B cell (primary cell): ENCODE data around the gene ANKRD44. TPM values are rescaled to one million over a fixed set of nuclear protein-coding genes. Genes with fewer than 3 reads are reported as not detected.
A peak's percentile ranks its signal among the peaks of the same experiment; 100 is the strongest.

Experiments
- ATAC-seq: fragments of 200-7000 bp; cut with Tn5 transposase; one replicate; pipeline ENCODE4 v1.10.0; 2021; ENCODE audit warnings: low read depth, mild to moderate bottlenecking, moderate number of reproducible peaks, moderate library complexity
- CTCF ChIA-PET: fragments of 350-600 bp; sonication (Branson Sonifier 250); formaldehyde crosslinking; loops from one replicate; lab custom pipeline; 2021; ENCODE audit warnings: antibody characterized with exemption, inconsistent platforms; lab: Charles Lee
- POLR2A ChIA-PET: fragments of 350-600 bp; sonication (Branson Sonifier 250); formaldehyde crosslinking; loops from one replicate; lab custom pipeline; 2021; ENCODE audit warnings: antibody characterized with exemption; lab: Charles Lee
- DNase-seq: peaks from one replicate; pipeline ENCODE4 v3.0.0; 2013
- H2AFZ ChIP-seq: 2 replicates; pipeline ENCODE4 v1.6.1; 2012; ENCODE audit warnings: mild to moderate bottlenecking, low read depth, low read length; ENCODE audit not compliant: insufficient read depth, poor library complexity, severe bottlenecking
- H3K27ac ChIP-seq, 2 donors: 1 replicate in 1 of 2; 2 replicates in 1 of 2; pipeline ENCODE4 v1.5.1; 2012 to 2013; ENCODE audit warnings: low read length in 2 of 2, mild to moderate bottlenecking in 2 of 2, moderate library complexity in 1 of 2
- H3K27me3 ChIP-seq, 4 experiments: fragments of 200-600 bp in 1 of 4; sonication (generic) in 1 of 4; replicated peaks in 1 of 4; 1 replicate in 2 of 4; 2 replicates in 2 of 4; pipeline versions ENCODE4 v1.6.1 to v1.7.0; 2013 to 2016; ENCODE audit warnings: low read length in 3 of 4, mild to moderate bottlenecking in 2 of 4, mixed read lengths in 1 of 4, moderate library complexity in 1 of 4; ENCODE audit not compliant: insufficient read depth in 4 of 4, control insufficient read depth in 3 of 4; ENCODE audit errors: control extremely low read depth in 1 of 4
- H3K36me3 ChIP-seq, 2 experiments: replicated peaks in 1 of 2; 1 replicate in 1 of 2; 2 replicates in 1 of 2; pipeline versions ENCODE4 v1.6.1 to v1.7.1; 2013; ENCODE audit warnings: low read length in 1 of 2; ENCODE audit not compliant: insufficient read depth in 2 of 2, control insufficient read depth in 1 of 2; ENCODE audit errors: control extremely low read depth in 1 of 2, extremely low read depth in 1 of 2
- H3K4me1 ChIP-seq, 2 donors: fragments of 200-600 bp in 1 of 2; sonication (generic) in 1 of 2; 1 replicate in 1 of 2; 2 replicates in 1 of 2; pipeline versions ENCODE4 v1.5.1 to v1.6.1; 2013 to 2017; ENCODE audit warnings: low read length in 2 of 2; ENCODE audit not compliant: control insufficient read depth in 2 of 2, insufficient read depth in 2 of 2
- H3K4me2 ChIP-seq: replicated peaks from 2 replicates; pipeline ENCODE3; 2012; ENCODE audit warnings: mild to moderate bottlenecking, low read depth, low read length; ENCODE audit not compliant: poor library complexity, severe bottlenecking
- H3K4me3 ChIP-seq, 5 experiments: fragments of 200-600 bp in 1 of 5; sonication (generic) in 1 of 5; 1 replicate in 3 of 5; 2 replicates in 2 of 5; pipeline versions ENCODE4 v1.5.1 to v1.7.0; 2011 to 2016; ENCODE audit warnings: low read length in 4 of 5, mild to moderate bottlenecking in 4 of 5, low read depth in 2 of 5, control low read depth in 1 of 5, moderate library complexity in 1 of 5; ENCODE audit not compliant: insufficient read depth in 1 of 5; ENCODE audit errors: control extremely low read depth in 1 of 5, extremely low read depth in 1 of 5
- H3K79me2 ChIP-seq: fragments of 200-600 bp; sonication (generic); one replicate; pipeline ENCODE4 v1.6.0; 2016; ENCODE audit warnings: low read length; ENCODE audit not compliant: control insufficient read depth, insufficient read depth
- H3K9ac ChIP-seq: fragments of 200-600 bp; sonication (generic); 2 replicates; pipeline ENCODE4 v1.6.1; 2017; ENCODE audit warnings: mild to moderate bottlenecking, low read length, moderate library complexity
- H3K9me3 ChIP-seq, 3 donors: one replicate each; pipeline versions ENCODE4 v1.6.1 to v1.7.1; 2013; ENCODE audit warnings: low read length in 2 of 3; ENCODE audit not compliant: control insufficient read depth in 2 of 3, insufficient read depth in 1 of 3; ENCODE audit errors: control extremely low read depth in 1 of 3
- H4K20me1 ChIP-seq: 2 replicates; pipeline ENCODE4 v1.6.0; 2012; ENCODE audit warnings: mild to moderate bottlenecking, low read length; ENCODE audit not compliant: insufficient read depth, control insufficient read depth, poor library complexity, severe bottlenecking
- H3K27ac Mint-ChIP-seq: one replicate; pipeline ENCODE4 v1.8.0; 2021; ENCODE audit warnings: mixed read lengths
- H3K27me3 Mint-ChIP-seq: one replicate; pipeline ENCODE4 v1.8.0; 2021; ENCODE audit warnings: mixed read lengths
- H3K4me1 Mint-ChIP-seq: one replicate; pipeline ENCODE4 v1.8.0; 2021; ENCODE audit warnings: mixed read lengths
- H3K4me3 Mint-ChIP-seq: one replicate; pipeline ENCODE4 v1.8.0; 2021; ENCODE audit warnings: mixed read lengths
- H3K9me3 Mint-ChIP-seq: one replicate; pipeline ENCODE4 v1.8.0; 2022; ENCODE audit warnings: mixed read lengths; ENCODE audit not compliant: insufficient read depth
- EZH2 ChIP-seq: IDR thresholded peaks from 2 replicates; pipeline ENCODE4 v1.6.1; 2012; ENCODE audit warnings: borderline replicate concordance, low read depth, mild to moderate bottlenecking, moderate library complexity, low read length; ENCODE audit not compliant: insufficient read depth, poor library complexity, severe bottlenecking
- WGBS: methylation state at CpG from one replicate; pipeline ENCODE4 v1.1.5; 2013; ENCODE audit warnings: missing lambda C conversion rate; ENCODE audit not compliant: insufficient coverage; 5-methylcytosine and 5-hydroxymethylcytosine counted together
- intact Hi-C: fragments of 100-400 bp; cut with micrococcal nuclease; formaldehyde crosslinking; loops from one replicate; pipeline ENCODE4 v1.10.0; 2022
- polyA plus RNA-seq: library from polyadenylated mRNA; depleted of rRNA; stranded (reverse); fragments of >200 nt; gene quantifications from 2 replicates; pipeline ENCODE4 v1.2.3, GENCODE V29; 2012
- total RNA-seq, 2 donors: library from RNA; stranded (reverse); fragments of 120-200 nt in 1 of 2; gene quantifications; 1 replicate in 1 of 2; 2 replicates in 1 of 2; pipeline versions ENCODE4 v1.2.3 to v1.2.4, GENCODE V29; 2013 to 2022
- TF ChIP-seq, protein P1 (sequence below): fragments of 200-600 bp; IDR thresholded peaks from one replicate; pipeline ENCODE4 v1.8.0; 2022; ENCODE audit warnings: antibody characterized with exemption, mild to moderate bottlenecking

Gene ANKRD44
- total and polyA plus RNA-seq, 2 donors (not counting 1 experiment from before 2014, with no cell fraction given) = 92.6 to 457 TPM

DNA sequence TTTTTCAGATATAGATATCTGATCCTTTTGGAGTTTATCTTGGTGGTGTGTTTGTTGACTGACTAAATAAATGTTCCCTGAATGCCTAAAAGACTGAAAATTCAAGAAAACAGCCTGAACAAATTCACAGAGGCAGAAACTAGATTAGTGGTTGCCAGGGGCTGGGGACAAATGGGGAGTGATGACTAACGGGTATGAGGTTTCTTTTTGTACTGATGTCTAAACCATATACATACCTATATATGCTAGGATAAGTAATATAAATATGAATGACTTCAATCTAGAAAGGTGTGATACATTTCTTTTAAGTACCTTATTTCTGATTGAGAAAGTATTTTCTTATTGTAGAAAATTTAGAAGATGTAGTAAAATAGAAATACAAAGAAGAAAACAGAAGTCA is 207.2 kb downstream of the ANKRD44 start:
- Histone ChIP-seq H3K4me3 (no peak overlapping the region), H3K27ac (peak overlapping the region in 1 of 2 donors; percentile 5), H3K9ac (no peak overlapping the region), H3K4me1 (no peaks in the 10 kb centered on the region), H2AFZ (no peak overlapping the region), H3K79me2 (peaks cover 35% of the 10 kb centered on the region), H3K9me3 (no peaks in the 10 kb centered on the region), H3K4me2 (no peak overlapping the region), H3K27me3 (no peaks in the 10 kb centered on the region), H4K20me1 (peaks cover 10% of the 10 kb centered on the region), H3K36me3 (peaks cover 12 to 83% of the 10 kb centered on the region in 2 experiments)
- H3K27ac Mint-ChIP-seq = no peak overlapping the region
- DNase-seq = no peak
- TF ChIP-seq EZH2 = no peak
- TF ChIP-seq, protein P1, sequence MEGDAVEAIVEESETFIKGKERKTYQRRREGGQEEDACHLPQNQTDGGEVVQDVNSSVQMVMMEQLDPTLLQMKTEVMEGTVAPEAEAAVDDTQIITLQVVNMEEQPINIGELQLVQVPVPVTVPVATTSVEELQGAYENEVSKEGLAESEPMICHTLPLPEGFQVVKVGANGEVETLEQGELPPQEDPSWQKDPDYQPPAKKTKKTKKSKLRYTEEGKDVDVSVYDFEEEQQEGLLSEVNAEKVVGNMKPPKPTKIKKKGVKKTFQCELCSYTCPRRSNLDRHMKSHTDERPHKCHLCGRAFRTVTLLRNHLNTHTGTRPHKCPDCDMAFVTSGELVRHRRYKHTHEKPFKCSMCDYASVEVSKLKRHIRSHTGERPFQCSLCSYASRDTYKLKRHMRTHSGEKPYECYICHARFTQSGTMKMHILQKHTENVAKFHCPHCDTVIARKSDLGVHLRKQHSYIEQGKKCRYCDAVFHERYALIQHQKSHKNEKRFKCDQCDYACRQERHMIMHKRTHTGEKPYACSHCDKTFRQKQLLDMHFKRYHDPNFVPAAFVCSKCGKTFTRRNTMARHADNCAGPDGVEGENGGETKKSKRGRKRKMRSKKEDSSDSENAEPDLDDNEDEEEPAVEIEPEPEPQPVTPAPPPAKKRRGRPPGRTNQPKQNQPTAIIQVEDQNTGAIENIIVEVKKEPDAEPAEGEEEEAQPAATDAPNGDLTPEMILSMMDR = no peak
- ChIA-PET CTCF (interaction anchor here (1.0 kb wide), 1 partner anchor 73 kb away, joined by 3 read pairs; no protein-coding TSS in a partner anchor), POLR2A (no interaction called here)
- no peak for ATAC-seq
- no peaks in the 10 kb centered on the region for H3K9me3 Mint-ChIP-seq
- intact Hi-C loops = no loop called here
- no peak overlapping the region for H3K4me3 Mint-ChIP-seq
- no peaks in the 10 kb centered on the region for H3K4me1 Mint-ChIP-seq
- no peaks in the 10 kb centered on the region for H3K27me3 Mint-ChIP-seq
- WGBS = no CpG with 5 or more reads among the region's 1 CpG

DNA sequence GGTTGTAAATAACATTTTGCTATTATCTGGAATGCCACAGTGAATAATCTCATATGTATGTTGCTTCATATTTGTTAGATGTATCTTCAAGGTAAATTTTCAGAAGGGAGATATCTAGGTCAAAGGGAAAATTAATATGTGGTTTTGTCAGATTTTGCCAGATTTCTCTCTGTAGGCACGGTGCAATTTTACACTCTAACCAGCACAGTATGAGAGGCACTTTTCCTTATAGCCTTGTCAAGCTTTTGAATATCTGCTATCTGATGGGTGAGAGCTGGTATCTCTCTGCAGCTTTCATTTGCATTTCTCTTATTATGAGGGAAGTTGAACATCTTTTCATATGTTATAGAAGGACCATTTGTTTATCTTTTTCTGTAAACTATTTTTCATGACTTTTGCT is 208.3 kb downstream of the ANKRD44 start:
- ChIA-PET POLR2A (no interaction called here), CTCF (interaction anchor here (0.7 kb wide), 1 partner anchor 12 kb away, joined by 3 read pairs; no protein-coding TSS in a partner anchor)
- peaks cover 10 to 83% of the 10 kb centered on the region in 2 experiments for H3K36me3 ChIP-seq
- Mint-ChIP-seq H3K4me3 (no peak overlapping the region), H3K27ac (no peak overlapping the region), H3K9me3 (no peaks in the 10 kb centered on the region), H3K27me3 (no peaks in the 10 kb centered on the region), H3K4me1 (no peaks in the 10 kb centered on the region)
- H3K27me3 ChIP-seq = no peaks in the 10 kb centered on the region
- ATAC-seq (no peak), DNase-seq (no peak)
- H3K4me3 ChIP-seq = no peak overlapping the region
- intact Hi-C loops = no loop called here
- H3K9me3 ChIP-seq = no peaks in the 10 kb centered on the region
- H2AFZ ChIP-seq = no peak overlapping the region
- no peak overlapping the region for H3K9ac ChIP-seq
- H4K20me1 ChIP-seq = peaks cover 5% of the 10 kb centered on the region
- no peak for TF ChIP-seq EZH2
- TF ChIP-seq, protein P1 = no peak
- no peak overlapping the region for H3K4me2 ChIP-seq
- H3K79me2 ChIP-seq = peaks cover 38% of the 10 kb centered on the region
- peak overlapping the region in 1 of 2 donors; percentile 34 for H3K27ac ChIP-seq
- WGBS = no CpG with 5 or more reads among the region's 1 CpG
- no peaks in the 10 kb centered on the region for H3K4me1 ChIP-seq
